OCI-LY3 (cell line): ENCODE data around the gene MND1.

Source experiments
- EZH2phosphoT487 ChIP-seq: fragments of 200-600 bp; shearing (Covaris generic); IDR thresholded peaks from 2 replicates; pipeline ENCODE4 v1.6.1; 2018; ENCODE audit warnings: antibody characterized with exemption, mixed run types, low read depth
- TF ChIP-seq, protein P1 (sequence below): fragments of 200-600, 300-600 bp; sonication (generic); IDR thresholded peaks from 2 replicates; pipeline ENCODE4 v1.5.1; 2014; ENCODE audit warnings: antibody characterized with exemption, low read length, low read depth

- TF ChIP-seq, protein P1, sequence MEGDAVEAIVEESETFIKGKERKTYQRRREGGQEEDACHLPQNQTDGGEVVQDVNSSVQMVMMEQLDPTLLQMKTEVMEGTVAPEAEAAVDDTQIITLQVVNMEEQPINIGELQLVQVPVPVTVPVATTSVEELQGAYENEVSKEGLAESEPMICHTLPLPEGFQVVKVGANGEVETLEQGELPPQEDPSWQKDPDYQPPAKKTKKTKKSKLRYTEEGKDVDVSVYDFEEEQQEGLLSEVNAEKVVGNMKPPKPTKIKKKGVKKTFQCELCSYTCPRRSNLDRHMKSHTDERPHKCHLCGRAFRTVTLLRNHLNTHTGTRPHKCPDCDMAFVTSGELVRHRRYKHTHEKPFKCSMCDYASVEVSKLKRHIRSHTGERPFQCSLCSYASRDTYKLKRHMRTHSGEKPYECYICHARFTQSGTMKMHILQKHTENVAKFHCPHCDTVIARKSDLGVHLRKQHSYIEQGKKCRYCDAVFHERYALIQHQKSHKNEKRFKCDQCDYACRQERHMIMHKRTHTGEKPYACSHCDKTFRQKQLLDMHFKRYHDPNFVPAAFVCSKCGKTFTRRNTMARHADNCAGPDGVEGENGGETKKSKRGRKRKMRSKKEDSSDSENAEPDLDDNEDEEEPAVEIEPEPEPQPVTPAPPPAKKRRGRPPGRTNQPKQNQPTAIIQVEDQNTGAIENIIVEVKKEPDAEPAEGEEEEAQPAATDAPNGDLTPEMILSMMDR = no peak
- TF ChIP-seq EZH2phosphoT487 = no peak
Observed at GRCh38 chr4:153438916-153439756, 94.6 kb downstream of the MND1 start.
